GM18868 (cell line): ENCODE measurements around the gene RFC2.
"Not testable (repeated sequence)": the region's sequence is repeated elsewhere in the genome, so short reads cannot be mapped to it uniquely, and the experiment has no call there.

Experiments
- ATAC-seq: cut with Tn5 transposase; IDR thresholded peaks from one replicate; pipeline ENCODE4 v1.9.1; 2021; ENCODE audit warnings: mild to moderate bottlenecking, moderate library complexity; ENCODE audit not compliant: unreplicated experiment

Gene RFC2

DNA sequence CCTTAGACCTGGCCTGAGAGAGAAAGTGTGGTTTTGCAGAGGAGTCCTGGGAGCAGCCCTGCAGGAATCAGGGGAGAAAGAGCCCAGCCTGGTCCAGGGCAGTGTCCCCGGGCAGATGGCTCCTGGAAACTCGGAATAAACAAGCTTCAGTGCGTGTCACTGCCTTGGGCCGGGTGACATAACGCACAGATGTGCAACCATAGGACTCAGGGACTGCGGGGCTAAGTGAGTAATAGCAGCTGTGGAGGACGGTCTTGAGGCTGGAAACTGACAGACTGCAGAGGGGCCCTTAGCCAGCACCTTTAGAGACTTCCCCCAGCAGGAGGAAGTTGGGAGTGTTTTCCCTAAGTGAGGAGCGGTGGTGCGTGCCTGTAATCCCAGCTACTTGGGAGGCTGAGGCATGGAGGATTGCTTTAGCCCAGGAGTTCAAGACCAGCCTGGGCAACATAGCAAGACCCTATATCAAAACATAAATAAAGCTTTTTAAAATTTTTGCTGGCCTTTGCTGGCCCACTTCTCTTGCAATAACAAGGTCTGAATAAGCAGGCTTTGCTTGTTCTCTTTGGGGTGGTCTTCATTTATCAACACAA lies 29.8 kb upstream of the RFC2 start:
- ATAC-seq, result no peak

DNA sequence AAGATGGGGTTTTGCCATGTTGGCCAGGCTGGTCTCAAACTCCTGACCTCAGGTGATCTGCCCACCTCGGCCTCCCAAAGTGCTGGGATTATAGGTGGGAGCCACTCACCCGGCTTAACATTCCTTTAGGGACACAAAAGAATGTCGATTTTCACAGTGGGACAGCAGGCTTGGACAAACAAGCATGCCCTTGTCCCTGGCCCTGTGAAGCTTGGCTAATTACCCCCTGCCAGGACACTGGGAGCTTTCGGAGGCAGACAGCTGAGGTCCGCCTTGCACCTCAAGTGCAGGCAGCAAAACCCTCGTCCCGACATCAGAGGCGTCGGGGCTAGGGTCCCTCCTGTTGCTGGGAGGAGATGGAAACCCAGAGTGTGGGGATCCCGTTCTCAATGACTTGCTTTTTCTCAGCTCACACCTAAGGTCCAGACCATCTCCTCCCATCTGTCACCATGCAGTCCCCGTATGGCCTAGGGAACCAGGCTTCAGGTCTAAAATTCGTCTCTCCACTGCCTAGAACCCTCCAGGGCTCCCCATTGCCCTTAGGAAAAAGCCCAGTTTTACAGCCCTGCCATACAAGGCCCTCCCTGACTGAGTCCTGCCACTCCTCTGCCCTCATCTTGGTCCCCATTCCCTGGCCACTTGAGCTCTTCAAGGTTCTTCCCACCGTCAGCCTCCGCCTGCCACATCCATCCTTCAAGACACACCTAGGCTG lies 28.7 kb upstream of the RFC2 start:
- ATAC-seq, result no peak

- no peak for ATAC-seq
These were observed 26.8 kb upstream of the RFC2 start for GRCh38 chr7:74280985-74281384.

DNA sequence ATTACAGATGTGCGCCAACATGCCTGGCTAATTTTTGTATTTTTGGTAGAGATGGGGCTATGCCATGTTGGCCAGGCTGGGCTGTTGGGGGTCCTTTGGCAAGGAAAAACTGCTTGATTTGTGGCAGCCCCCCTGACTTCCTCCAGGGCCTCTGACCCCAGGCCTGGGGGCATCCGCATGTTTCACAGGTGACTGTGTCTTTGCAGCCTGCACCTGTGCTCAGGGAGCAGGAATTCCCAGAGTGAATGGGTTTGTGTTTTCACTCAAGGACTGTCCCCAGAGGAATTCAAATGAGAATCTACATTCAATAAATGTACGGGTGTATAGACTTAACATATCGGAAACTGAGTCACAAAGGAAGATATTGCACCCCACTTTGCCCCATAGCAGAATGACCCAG lies 23.4 kb upstream of the RFC2 start:
- ATAC-seq, result no peak

DNA sequence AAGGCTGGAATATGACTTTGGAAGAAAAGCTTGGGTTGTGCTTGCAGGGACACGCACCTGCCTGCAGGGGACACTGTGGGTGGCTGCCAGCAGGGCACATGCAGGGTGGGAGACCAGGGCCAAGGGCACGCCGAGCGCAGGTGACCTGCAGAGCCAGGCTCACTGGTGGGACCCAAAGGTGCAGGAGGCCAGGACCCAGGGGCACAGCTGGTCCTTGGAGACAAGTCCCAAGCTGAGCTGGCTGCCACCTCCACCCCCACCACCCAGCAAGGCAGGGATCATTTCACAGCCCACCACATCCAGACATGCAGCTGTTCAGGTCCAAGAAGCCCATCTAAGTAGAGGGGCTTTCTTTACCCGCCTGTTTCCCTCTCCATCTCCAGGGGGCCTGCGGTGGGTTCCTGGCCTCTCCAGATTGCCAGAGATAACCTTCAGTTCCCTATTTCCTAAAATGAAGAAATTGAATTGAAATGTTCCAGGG lies 21.2 kb upstream of the RFC2 start:
- ATAC-seq, result no peak

DNA sequence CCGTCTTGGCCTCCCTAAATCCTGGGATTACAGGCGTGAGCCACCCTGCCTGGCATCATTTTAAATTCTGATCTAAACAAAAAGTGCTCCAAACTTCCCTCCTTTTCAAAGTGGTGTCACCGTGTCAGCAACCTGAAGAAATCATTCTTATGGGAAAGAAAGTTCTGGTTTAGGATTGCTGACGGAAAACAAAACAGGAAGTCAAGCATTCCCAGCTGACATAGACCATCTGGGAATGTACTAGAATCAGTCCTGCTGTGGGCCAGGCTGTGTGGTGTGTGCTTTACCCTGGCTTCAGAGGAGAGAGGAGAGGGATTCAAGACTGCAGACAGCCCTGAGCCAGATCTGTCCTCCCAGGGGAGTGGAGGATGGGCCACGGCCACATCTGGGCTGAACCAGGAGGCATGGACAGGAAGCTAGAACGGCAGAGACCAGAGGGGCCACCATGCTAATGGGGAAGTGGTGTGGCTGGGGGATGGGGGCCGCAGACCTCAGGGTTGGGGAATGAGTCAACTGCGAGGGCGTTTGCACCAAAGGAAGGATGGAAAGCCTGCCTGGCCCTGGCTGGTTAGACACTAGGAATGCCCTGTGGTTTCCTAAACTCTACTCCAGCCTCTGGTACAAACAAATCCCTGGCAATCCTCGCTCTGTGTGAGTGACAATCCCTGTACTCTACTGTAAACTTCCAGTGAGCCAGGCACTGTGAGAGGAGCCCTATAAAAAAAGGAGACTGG lies 18.3 kb upstream of the RFC2 start:
- peak; percentile 70 for ATAC-seq

- no peak for ATAC-seq
These were observed 17.5 kb upstream of the RFC2 start for GRCh38 chr7:74271742-74272141.

DNA sequence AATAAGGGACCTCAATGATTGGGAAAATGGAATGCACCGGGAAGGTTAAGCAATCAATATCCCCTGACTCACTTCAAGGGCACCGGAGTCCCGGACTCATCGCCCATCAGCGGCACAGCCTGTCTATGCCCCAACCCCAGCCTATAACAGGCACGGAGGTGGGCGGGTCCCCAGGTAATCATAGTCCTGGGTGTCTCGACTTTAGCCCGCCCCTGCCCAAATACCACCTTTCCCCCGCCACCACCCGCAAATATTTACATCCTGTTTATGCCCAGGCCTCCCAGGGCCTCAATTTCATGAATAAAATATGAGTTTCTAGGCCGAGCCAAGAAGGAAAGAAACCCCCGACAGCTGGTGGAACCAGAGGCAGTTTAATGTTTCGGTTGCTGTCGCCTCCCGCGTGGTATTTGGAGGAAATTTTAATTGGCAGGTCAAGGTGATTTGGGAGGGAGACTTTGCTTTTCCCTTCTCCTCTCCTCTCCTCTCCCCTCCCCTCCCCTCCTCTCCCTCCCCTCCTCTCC lies 15.6 kb upstream of the RFC2 start:
- ATAC-seq, result peak; percentile 38

- no peak for ATAC-seq
These were observed 13.8 kb upstream of the RFC2 start for GRCh38 chr7:74267756-74268565.

- no peak for ATAC-seq
These were observed 12.2 kb upstream of the RFC2 start for GRCh38 chr7:74266191-74266963.

- ATAC-seq, result no peak
These were observed 9.4 kb upstream of the RFC2 start for GRCh38 chr7:74263399-74264120.

DNA sequence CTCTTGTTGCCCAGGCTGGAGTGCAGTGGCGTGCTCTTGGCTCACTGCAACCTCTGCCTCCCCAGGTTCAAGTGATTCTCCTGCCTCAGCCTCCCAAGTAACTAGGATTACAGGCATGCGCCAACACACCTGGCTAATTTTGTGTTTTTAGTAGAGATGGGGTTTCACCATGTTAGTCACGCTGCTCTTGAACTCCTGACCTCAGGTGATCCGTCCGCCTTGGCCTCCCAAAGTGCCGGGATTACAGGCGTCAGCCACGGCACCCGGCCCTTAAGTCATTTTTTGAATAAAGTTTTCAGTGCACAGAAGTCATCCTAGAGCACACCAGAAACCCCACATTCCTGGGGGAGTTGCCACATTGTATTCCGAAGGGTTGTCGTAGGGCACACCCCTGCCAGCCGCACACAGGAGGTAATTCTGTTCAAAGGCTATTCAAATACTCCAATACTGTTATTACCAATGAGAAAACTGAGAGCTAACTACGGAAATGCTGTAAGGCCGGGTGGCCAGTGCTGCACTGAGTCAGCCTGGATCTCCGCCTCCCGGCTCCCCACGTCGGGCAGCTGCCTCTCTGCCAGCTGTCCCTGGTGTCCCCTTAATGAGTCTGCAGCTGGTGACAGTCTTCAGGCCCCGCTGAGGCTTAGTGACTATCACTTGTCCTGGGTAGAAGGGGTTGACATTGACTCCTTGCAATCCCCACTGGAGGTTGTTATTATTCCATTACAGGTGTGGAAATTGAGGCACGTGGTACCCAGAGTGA lies 8.6 kb upstream of the RFC2 start:
- ATAC-seq, result no peak

- ATAC-seq, result no peak
These were observed 4.4 kb upstream of the RFC2 start for GRCh38 chr7:74258639-74259038.

- no peak for ATAC-seq
These were observed 2.6 kb upstream of the RFC2 start for GRCh38 chr7:74256491-74257408.

DNA sequence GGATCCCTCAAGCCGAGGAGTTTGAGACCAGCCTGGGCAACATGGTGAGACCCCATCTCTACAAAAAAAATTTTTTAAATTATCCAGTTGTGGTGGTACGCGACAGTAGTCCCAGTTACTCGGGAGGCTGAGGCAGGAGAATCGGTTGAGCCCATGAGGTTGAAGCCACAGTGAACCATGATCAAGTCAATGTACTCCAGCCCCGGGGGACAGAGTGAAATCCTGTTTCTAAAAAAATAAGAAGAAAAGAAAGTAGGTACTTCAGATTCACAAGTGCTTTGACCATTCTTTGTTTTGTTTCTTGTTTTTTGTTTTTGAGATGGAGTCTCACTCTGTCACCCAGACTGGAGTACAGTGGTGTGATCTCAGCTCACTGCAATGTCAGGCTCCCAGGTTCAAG lies 1.3 kb upstream of the RFC2 start:
- ATAC-seq, result not testable (repeated sequence)

- no peak for ATAC-seq
These were observed 720 bp upstream of the RFC2 start for GRCh38 chr7:74254858-74255379.

GRCh38 chr7:74253835-74254128 lies 417 bp downstream of the RFC2 start:
- ATAC-seq, result no peak

DNA sequence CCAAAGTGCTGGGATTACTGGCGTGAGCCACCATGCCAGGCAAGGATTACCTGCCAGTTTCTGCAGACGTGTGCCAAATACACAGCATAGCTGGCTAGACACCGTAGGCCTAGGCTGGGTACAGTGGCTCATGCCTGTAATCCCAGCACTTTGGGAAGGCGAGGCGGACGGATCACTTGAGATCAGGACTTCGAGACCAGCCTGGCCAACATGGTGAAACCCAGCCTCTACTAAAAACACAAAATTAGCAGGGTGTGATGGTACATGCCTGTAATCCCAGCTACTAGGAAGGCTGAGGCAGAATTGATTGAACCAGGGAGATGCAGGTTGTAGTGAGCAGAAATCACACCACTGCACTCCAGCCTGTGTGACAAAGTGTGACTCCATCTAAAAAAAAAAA lies 868 bp downstream of the RFC2 start:
- ATAC-seq, result no peak
